BLaER1 treated with 17β-estradiol and CSF1 and Interleukin-3, amounts not matched to agents 10 nM and 100 nM (cell line): ENCODE results near the gene BEX2.

Experiments used
- H3K27ac ChIP-seq, 11 experiments: shearing (Covaris generic); formaldehyde crosslinking; 2 replicates each; pipeline ENCODE4 v1.8.1; 2022
- H3K27me3 ChIP-seq, 11 experiments: shearing (Covaris generic); formaldehyde crosslinking; 2 replicates each; pipeline ENCODE4 v1.8.1; 2022
- H3K36me3 ChIP-seq, 11 experiments: shearing (Covaris generic); formaldehyde crosslinking; 2 replicates each; pipeline ENCODE4 v1.8.1; 2022
- H3K4me1 ChIP-seq, 10 experiments: shearing (Covaris generic); formaldehyde crosslinking; 2 replicates each; pipeline ENCODE4 v1.8.1; 2022
- H3K4me2 ChIP-seq, 11 experiments: shearing (Covaris generic); formaldehyde crosslinking; 2 replicates each; pipeline ENCODE4 v1.8.1; 2022
- H3K4me3 ChIP-seq, 10 experiments: shearing (Covaris generic); formaldehyde crosslinking; 2 replicates each; pipeline ENCODE4 v1.8.1; 2022
- H3K9ac ChIP-seq, 11 experiments: shearing (Covaris generic); formaldehyde crosslinking; 2 replicates each; pipeline ENCODE4 v1.8.1; 2022
- H3K9me3 ChIP-seq, 11 experiments: shearing (Covaris generic); formaldehyde crosslinking; replicated peaks in 1 of 11; 2 replicates each; pipeline ENCODE4 v1.8.1; 2022
- H4K20me1 ChIP-seq, 11 experiments: shearing (Covaris generic); formaldehyde crosslinking; 2 replicates each; pipeline ENCODE4 v1.8.1; 2022
- Cebpa-rat ChIP-seq, 11 experiments: shearing (Covaris generic); IDR thresholded peaks; 2 replicates each; pipeline ENCODE4 v1.8.1; 2022

Gene BEX2

GRCh38 chrX:103279624-103280023 is 31.2 kb downstream of the BEX2 start:
- Histone ChIP-seq H3K27me3 (peaks cover 0 to 38% (median 21%) of the 10 kb centered on the region in 11 experiments; a peak in 15 of 22 replicates), H3K27ac (no peak overlapping the region), H3K4me1 (no peaks in the 10 kb centered on the region), H3K9me3 (peaks cover 0 to 10% (median 0%) of the 10 kb centered on the region in 11 experiments; a peak in 4 of 22 replicates), H4K20me1 (no peaks in the 10 kb centered on the region; a peak in 1 of 22 replicates), H3K4me3 (no peak overlapping the region), H3K36me3 (no peaks in the 10 kb centered on the region), H3K4me2 (no peak overlapping the region), H3K9ac (no peak overlapping the region)
- TF ChIP-seq Cebpa-rat (IDR thresholded peaks at IDR 0.05): no peak

DNA sequence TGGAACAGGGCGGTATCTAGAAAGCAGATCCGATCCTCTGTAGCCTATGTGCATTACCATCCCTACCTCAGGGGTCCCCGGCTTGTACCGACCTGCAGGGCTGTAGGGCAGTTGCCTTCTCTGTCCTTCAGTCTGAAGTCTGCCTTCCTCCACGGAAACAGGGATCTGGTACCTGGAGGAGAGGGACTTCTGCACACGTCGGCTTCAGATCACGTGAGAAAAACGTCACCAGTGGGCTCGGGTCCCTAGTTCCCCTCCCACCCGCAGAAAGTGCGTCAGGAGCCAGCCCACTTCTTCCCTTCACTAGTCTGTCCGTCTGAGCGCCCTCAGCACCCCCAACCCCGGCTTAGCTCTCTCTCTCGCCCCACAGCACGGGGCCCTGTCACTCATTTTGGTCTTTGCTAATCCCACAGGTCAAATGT is 34.2 kb downstream of the BEX2 start, which contains the start of gene TCEAL5:
Gene TCEAL5 (minus strand): TSS at position 170 of the 422 bp plus-strand sequence. CDS start 2,187 bp downstream, outside the sequence.
- Histone ChIP-seq H3K4me1 (no peaks in the 10 kb centered on the region), H3K27me3 (peaks cover 0 to 39% (median 21%) of the 10 kb centered on the region in 11 experiments; a peak in 15 of 22 replicates), H3K36me3 (no peaks in the 10 kb centered on the region), H3K4me2 (no peak within 1 kb of the TSS), H4K20me1 (no peaks in the 10 kb centered on the region; a peak in 1 of 22 replicates), H3K9me3 (no peaks in the 10 kb centered on the region; a peak in 1 of 22 replicates), H3K27ac (no peak within 1 kb of the TSS), H3K4me3 (no peak within 1 kb of the TSS), H3K9ac (no peak within 1 kb of the TSS)
- no peak for TF ChIP-seq Cebpa-rat (IDR thresholded peaks at IDR 0.05)

GRCh38 chrX:103275947-103276567 is 34.7 kb downstream of the BEX2 start:
- Histone ChIP-seq H3K4me3 (no peak overlapping the region), H4K20me1 (no peaks in the 10 kb centered on the region; a peak in 1 of 22 replicates), H3K9ac (no peak overlapping the region), H3K4me2 (no peak overlapping the region), H3K27ac (no peak overlapping the region), H3K36me3 (no peaks in the 10 kb centered on the region), H3K9me3 (no peaks in the 10 kb centered on the region), H3K27me3 (peaks cover 0 to 39% (median 22%) of the 10 kb centered on the region in 11 experiments; a peak in 15 of 22 replicates), H3K4me1 (no peaks in the 10 kb centered on the region)
- TF ChIP-seq Cebpa-rat (IDR thresholded peaks at IDR 0.05): no peak

DNA sequence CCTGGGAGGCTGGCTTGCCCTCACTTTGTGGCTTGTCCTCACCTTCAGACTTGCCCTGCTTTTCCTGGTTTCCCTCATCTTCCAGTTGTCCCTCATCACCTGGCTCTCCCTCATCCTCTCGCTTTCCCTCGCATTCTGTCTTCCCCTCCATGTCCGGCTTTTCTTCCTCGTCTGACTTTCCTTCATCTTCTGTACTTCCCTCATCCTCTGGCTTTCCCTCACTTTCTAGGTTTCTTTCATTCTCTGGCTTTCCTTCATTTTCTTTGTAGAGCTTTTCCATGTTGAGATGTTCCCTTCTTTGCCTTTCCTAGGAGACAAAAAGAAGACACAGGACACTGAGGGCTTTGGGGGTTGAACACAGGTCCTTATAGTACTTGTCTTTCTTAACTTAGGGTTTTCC is 36.5 kb downstream of the BEX2 start:
- Histone ChIP-seq H3K27ac (no peak overlapping the region), H3K4me2 (no peak overlapping the region), H4K20me1 (no peaks in the 10 kb centered on the region; a peak in 1 of 22 replicates), H3K36me3 (no peaks in the 10 kb centered on the region), H3K9me3 (no peaks in the 10 kb centered on the region), H3K4me3 (no peak overlapping the region), H3K27me3 (peaks cover 0 to 44% (median 26%) of the 10 kb centered on the region in 11 experiments; a peak in 16 of 22 replicates), H3K4me1 (no peaks in the 10 kb centered on the region), H3K9ac (no peak overlapping the region)
- no peak for TF ChIP-seq Cebpa-rat (IDR thresholded peaks at IDR 0.05)
